Measurements from ENCODE around the gene SMURF1.

The SMURF1 gene

GRCh38 chr7:99141334-99141733 is 2.6 kb downstream of the SMURF1 start:
- DNase-seq: peak; percentile 18

- DNase-seq: no peak
Measured at GRCh38 chr7:99140813-99141212, 3.1 kb downstream of the SMURF1 start.

- no peak for DNase-seq
Measured at GRCh38 chr7:99139036-99139435, 4.9 kb downstream of the SMURF1 start.

GRCh38 chr7:99137411-99138180 is 6.3 kb downstream of the SMURF1 start:
- no peak for DNase-seq

GRCh38 chr7:99135938-99136337 is 8.0 kb downstream of the SMURF1 start:
- no peak for DNase-seq

- DNase-seq: no peak
Measured at GRCh38 chr7:99133766-99134564, 9.9 kb downstream of the SMURF1 start.

- DNase-seq: no peak
Measured at GRCh38 chr7:99132595-99133321, 11.2 kb downstream of the SMURF1 start.

GRCh38 chr7:99131290-99131689 is 12.6 kb downstream of the SMURF1 start:
- no peak for DNase-seq

- DNase-seq: no peak
Measured at GRCh38 chr7:99129536-99129935, 14.4 kb downstream of the SMURF1 start.

GRCh38 chr7:99129001-99129400 is 14.9 kb downstream of the SMURF1 start:
- DNase-seq: no peak

- no peak for DNase-seq
Measured at GRCh38 chr7:99128076-99128950, 15.6 kb downstream of the SMURF1 start.

- no peak for DNase-seq
Measured at GRCh38 chr7:99127636-99128035, 16.3 kb downstream of the SMURF1 start.

GRCh38 chr7:99126921-99127553 is 16.9 kb downstream of the SMURF1 start:
- DNase-seq: no peak

GRCh38 chr7:99125505-99125865 is 18.4 kb downstream of the SMURF1 start:
- no peak for DNase-seq

GRCh38 chr7:99124751-99125504 is 19.0 kb downstream of the SMURF1 start:
- DNase-seq: no peak

- DNase-seq: no peak
Measured at GRCh38 chr7:99124236-99124635, 19.7 kb downstream of the SMURF1 start.

GRCh38 chr7:99123571-99124033 is 20.3 kb downstream of the SMURF1 start:
- no peak for DNase-seq

- no peak for DNase-seq
Measured at GRCh38 chr7:99122762-99123161, 21.1 kb downstream of the SMURF1 start.

- no peak for DNase-seq
Measured at GRCh38 chr7:99121496-99122021, 22.3 kb downstream of the SMURF1 start.

GRCh38 chr7:99120916-99121315 is 23.0 kb downstream of the SMURF1 start:
- no peak for DNase-seq

GRCh38 chr7:99120501-99120900 is 23.4 kb downstream of the SMURF1 start:
- DNase-seq: no peak

Data from CD4-positive, alpha-beta T cell treated with Interleukin-12 subunit alpha and Interleukin-12 subunit beta, for 1 hour (primary cell).